CD4-positive, alpha-beta T cell treated with Interleukin-15 for 4 hours (primary cell): ENCODE measurements around the gene BIN1.

ENCODE experiments used
- DNase-seq: peaks from one replicate; pipeline ENCODE4 v3.0.0-alpha.2; 2020; ENCODE audit warnings: low spot score

Gene BIN1, protein sequence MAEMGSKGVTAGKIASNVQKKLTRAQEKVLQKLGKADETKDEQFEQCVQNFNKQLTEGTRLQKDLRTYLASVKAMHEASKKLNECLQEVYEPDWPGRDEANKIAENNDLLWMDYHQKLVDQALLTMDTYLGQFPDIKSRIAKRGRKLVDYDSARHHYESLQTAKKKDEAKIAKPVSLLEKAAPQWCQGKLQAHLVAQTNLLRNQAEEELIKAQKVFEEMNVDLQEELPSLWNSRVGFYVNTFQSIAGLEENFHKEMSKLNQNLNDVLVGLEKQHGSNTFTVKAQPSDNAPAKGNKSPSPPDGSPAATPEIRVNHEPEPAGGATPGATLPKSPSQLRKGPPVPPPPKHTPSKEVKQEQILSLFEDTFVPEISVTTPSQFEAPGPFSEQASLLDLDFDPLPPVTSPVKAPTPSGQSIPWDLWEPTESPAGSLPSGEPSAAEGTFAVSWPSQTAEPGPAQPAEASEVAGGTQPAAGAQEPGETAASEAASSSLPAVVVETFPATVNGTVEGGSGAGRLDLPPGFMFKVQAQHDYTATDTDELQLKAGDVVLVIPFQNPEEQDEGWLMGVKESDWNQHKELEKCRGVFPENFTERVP

GRCh38 chr2:127106991-127107621 is at the start of gene BIN1:
TSS of gene BIN1 (minus strand) at chr2:127107154. CDS start at chr2:127106943, 211 bp downstream.
- peak; percentile 71 for DNase-seq

DNA sequence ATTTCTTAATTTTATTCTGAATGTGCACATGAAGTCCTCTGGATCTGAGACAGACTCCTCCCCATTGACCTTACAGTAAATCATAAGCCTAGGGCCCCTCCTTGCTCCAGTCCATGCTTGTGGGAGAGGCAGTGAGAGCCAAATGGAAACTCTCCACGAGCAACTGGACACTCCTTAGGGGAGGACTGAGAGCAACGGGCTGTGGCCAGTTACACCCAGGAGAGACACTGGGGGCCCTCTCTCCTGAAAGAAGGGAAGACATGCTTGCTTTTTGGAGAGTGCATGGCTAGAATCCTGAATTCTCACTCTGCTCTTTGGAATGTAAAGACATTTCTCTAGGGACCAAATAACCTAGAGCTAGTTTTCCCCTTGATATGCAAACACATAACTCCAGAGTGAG is 49.0 kb upstream of the BIN1 start:
- no peak for DNase-seq

DNA sequence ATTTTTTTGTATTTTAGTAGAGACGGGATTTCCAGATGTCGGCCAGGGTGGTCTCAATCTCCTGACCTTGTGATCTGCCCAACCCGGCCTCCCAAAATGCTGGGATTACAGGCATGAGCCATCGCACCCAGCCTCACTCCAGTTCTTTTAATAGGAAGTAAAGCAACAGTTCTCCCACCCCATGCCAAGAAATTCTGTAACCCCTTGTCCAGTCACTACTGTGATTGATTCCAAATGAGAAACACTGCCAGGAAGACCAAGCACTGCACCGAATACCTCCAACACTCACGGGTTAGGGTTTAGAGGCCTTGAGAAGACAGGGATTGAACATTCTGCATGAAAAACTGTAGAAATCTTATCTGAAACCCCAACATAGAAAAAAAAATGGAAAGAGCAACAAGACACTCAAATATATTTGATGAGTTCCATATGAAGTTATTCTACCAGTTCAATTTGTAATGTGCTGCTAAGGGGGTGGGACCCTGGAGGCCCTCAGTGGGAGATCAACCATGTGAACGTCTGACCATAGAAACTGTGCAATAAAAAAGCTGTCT is 48.2 kb upstream of the BIN1 start:
- no peak for DNase-seq

DNA sequence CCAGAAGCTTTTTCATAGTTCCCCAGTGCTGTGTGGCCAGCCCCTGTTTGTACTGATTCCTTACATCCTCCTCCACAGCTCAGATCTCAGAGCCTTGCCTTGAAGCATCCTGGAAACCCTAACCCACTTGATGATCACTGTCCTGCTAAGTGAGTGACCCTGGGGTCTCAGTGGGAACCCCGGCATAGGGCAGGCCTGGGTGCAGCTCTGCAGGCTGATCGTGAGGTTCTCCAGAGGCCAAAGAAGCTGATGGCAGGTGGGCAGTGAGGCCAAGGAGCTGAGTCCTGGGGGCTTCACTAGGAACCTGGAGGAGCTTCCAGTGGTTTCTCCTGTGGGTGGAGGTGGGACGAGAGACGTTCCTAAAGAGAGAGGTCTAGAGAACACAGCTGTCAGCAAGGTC is 47.4 kb upstream of the BIN1 start:
- no peak for DNase-seq

GRCh38 chr2:127153691-127154158 is 46.8 kb upstream of the BIN1 start:
- no peak for DNase-seq

DNA sequence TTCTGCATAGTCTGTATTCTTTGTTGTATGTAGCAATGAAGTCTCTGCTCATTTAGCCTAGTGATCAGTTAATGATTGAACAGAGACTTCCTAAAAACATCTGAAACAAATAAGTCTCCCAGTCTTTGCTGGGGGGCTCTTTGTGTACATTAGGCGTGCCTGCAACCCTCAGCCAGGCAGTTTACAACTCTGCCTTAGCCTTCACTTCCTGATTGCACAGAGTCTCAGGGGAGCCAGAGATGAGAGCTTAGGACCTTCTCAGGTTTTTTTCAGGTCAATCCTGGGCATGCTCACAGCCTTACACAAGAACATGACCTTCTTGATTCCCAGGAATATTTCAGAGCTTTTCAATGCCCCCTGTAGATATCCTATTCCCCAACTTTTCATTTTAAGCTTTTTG is 44.0 kb upstream of the BIN1 start:
- DNase-seq, result no peak

GRCh38 chr2:127149384-127149783 is 42.4 kb upstream of the BIN1 start:
- no peak for DNase-seq

GRCh38 chr2:127146820-127147502 is 40.0 kb upstream of the BIN1 start:
- DNase-seq, result no peak

DNA sequence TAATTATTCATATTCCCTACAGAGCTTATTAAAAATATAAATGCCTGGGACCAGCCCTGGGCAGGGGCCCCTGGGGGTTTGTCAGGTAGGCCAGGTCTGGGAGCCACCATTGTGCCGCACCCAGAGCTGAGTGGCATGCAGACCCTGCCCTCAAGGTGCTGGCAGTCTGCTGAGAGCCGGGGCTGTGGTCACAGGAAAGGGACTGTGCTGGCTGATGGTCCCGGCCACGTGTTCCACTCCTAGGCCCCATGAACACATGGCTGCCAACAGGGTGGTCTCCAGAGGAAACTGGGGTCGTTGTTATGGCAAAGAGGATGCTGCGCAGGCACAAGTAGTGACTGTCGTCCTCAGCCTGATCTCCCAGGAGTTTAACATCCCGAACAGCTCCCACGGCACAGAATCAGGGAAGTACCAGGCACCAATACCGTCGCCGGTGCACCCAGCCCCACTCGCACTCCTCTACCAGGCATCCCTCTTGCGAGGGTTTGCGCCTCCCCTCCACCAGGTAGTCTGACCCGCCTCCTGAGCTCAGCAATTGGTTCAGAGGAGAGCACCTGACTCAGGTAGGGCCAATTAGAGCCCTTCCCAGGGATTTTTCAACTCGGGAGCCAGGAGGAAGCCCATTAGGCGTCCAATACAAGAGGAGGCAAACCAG is 39.2 kb upstream of the BIN1 start:
- no peak for DNase-seq

DNA sequence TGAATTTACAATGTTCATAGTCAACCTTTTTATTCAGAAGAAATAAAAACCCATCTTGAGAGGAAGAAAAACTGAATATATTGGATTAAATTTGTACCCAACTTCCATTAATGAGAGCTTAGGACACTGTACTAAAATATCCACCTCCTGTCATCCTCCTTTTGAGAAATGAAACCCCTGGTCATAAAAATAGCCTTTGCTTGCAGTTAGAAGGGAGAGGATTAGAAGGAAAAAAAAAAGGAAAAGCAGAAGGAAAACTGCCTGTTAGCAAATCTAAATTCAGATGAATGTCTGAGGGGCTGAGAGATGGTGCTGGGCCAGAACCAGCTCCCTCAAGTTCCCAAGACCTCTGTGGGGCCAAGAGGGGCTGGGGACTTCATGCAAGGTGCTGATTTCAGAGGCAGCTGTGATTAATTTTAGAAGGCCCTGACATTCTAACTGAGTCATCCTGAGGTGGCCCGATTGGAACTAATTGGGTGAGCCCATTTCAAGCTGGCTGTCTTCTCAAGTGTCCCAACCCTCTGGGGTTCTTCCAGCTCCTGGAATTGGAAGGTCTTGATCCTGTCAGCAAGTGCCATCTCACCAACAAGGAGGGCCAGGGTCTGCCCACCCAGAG is 38.4 kb upstream of the BIN1 start:
- DNase-seq, result no peak

DNA sequence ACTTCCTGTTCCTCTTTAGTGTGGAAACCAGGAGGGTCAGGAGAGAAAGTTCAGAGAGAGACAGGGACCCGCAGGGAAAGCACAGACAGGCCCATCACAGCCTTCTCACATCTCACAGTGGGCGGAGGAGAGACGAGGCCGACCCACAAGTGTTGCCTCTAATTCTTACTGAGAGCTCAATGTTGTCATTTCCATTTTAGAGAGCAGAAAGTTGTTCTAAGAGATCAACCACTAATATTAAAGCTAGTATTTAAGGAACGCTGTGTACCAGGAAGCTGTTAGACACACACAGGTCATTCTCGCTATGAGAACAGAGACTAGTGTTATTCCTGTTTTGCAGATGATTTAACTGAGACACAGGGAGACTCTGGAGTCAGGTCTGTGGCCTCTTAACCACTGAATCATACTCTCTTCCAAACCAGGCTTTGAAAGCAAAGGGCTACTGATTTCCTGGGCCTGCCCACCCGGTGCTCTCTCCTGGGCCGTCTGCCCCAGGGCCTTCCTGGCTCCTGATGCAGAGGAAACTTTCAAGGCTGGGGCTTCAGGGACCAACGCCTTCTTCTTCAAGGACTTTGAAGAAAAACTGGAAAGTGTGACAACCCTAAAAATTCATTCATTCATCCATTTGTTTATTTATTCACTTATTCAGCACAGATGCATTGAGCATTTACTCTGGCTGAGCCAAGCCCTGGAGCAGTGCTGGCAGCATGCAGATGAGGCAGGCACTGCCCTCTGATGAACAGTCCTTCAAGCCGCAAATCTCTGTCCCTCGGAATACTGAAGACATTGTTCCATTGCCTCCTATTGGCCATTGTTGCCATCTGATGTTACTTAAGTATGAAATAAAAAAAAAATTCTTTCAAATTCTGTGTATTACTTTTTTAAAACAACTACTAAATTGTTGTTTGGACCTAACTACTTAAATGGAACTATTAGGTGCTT is 37.2 kb upstream of the BIN1 start:
- no peak for DNase-seq

- DNase-seq, result no peak
These were observed 36.0 kb upstream of the BIN1 start for GRCh38 chr2:127142663-127143630.

DNA sequence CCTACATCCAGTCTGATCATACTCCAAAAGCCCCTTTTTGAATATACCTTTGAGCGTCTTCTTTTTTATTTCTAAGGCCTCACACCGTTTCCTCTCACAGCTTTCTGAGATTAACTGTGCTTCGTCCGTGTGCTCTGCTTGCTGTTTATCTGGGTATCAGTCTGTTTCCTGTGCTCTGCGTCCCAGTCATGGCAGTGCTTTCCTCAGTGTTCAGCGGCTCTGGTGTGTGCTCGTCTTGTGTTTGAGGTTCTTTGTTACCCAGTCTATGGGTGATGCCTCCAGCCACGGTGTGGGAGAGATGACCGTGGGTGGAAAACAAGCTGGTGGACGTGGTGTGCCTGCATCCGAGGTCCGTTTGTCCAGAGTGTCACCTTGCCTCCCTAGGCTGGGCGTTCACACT is 33.6 kb upstream of the BIN1 start:
- DNase-seq, result no peak

GRCh38 chr2:127139766-127140165 is 32.8 kb upstream of the BIN1 start:
- no peak for DNase-seq

DNA sequence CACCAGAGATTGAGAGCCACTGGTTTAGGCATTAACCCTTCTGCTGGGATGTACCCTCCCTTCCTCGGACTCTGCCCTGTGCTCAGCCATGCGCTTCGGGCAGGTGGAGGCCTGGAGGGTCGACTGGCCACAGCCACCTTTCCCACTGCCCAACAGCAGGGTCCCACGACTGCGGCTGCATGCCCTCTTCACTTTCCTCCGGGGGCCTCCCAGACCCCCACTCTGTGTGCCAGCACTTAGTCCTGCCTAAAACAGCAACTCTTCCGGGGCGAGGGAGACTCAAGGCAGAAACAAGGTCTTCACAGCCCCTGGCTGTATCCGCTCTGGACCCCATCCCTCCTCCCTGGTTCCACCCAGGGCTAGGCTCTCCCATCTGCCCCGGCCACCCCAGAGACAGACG is 31.3 kb upstream of the BIN1 start:
- no peak for DNase-seq

DNA sequence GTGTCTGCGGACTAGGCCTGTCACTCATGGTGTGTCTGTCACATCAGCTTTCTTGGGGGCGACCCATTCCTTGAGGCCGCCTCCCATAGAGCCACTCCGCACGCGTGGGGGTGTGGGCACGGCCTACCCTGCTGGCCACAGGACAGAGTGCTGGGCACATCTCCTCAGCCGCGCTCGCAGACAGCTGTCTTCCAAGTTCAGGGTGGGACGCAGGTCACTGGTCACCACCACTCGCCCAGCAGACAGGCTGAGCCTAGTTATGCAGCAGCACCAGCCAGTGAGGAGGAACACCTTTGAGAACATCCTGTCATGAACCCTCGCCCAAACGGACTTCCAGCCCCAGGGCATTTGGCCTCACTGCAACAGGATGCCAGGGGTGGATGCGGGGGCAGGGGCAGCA is 30.8 kb upstream of the BIN1 start:
- DNase-seq, result no peak

DNA sequence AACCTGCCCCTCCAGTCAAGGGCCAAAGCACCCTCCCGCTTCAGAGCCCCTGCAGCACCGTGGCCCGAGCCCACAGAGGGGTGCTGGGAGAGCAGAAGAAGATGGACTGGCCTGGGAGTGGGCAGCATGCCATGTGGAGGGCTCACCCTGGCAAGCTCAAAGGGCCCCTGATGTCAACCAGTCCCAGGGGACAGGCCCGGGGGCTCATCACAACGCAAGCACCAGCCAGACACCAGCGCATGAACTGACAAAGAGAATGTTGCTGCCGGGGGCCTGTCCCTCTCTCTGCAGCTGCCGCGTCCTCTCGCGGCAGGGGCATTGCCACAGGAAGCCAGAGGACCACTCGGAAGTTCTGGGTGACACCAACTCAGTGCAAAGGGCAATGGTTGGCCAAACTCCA is 30.3 kb upstream of the BIN1 start:
- DNase-seq, result no peak

- DNase-seq, result no peak
These were observed 28.2 kb upstream of the BIN1 start for GRCh38 chr2:127134833-127135830.
